ENCODE measurements around the gene SIDT2. TPM values are rescaled to one million over a fixed set of nuclear protein-coding genes. Genes with fewer than 3 reads are reported as not detected.
"Not testable (repeated sequence)": the region's sequence is repeated elsewhere in the genome, so short reads cannot be mapped to it uniquely, and the experiment has no call there.

SIDT2 gene
- total RNA-seq = 33.5 and 37.6 TPM in 2 replicates
- long read RNA-seq, partial matches to known transcripts = 4 of 9 reads
- long read RNA-seq, other reads (novel, unspliced or antisense) = 5 of 9 reads

DNA sequence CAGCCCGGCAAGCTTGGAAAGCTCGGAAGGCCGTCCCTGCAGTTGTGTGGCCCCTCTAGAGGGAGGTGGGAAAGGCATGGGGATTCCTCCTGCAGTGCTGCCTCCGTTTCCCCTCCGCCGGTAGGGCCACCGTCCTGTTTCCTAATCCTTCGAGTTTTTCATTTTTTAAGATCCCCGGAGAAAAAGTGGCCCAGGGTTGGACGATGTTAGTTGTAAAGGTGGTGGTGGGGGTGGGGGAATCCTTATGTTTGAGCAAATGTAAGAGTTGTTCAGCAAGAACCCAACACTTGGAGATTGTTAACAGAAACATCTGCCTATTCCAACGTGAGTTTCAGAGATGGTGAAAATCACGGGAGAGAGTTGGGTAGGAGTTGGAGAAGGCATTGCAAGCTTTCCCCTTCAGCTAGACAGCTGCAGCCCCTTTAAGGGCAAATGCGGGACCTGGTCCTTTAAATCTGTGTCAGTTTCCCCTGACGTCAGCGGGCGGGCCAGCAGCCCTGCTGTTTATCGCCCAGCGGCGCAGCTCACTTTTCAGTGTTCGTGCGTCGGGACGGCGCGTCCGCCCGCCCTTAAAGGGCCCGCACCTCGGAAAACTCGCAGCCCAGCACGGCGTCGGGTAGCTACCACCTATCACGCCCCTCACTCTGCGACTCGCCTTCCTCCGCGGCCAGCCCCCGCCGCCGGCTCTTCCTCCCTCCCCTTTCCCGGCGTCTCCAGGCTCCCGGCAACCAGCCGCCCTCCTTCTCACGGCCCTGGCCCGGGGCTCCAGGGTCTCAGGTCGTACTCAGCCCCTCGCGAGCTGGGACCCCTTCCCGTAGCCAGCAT lies at the start of gene SIDT2:
TSS of gene SIDT2 (plus strand) at position 534 of the 825 bp plus-strand sequence. CDS start 521 bp downstream, outside the sequence.
- H3K9me3 Mint-ChIP-seq = no peaks in the 10 kb centered on the region
- peaks cover 56% of the 10 kb centered on the region for H3K4me1 Mint-ChIP-seq
- H3K4me3 Mint-ChIP-seq = peak within 1 kb of the TSS; percentile 96
- TF ChIP-seq, protein P1, sequence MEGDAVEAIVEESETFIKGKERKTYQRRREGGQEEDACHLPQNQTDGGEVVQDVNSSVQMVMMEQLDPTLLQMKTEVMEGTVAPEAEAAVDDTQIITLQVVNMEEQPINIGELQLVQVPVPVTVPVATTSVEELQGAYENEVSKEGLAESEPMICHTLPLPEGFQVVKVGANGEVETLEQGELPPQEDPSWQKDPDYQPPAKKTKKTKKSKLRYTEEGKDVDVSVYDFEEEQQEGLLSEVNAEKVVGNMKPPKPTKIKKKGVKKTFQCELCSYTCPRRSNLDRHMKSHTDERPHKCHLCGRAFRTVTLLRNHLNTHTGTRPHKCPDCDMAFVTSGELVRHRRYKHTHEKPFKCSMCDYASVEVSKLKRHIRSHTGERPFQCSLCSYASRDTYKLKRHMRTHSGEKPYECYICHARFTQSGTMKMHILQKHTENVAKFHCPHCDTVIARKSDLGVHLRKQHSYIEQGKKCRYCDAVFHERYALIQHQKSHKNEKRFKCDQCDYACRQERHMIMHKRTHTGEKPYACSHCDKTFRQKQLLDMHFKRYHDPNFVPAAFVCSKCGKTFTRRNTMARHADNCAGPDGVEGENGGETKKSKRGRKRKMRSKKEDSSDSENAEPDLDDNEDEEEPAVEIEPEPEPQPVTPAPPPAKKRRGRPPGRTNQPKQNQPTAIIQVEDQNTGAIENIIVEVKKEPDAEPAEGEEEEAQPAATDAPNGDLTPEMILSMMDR (conservative IDR thresholded peaks at IDR 0.05) = no peak
- H3K27ac Mint-ChIP-seq (ENCODE audit: unreplicated experiment) = peak within 1 kb of the TSS; percentile 95
- DNase-seq (ENCODE audit: low read depth, low spot score) = peak; percentile 88
- H3K27me3 Mint-ChIP-seq (ENCODE audit: low read depth) = no peaks in the 10 kb centered on the region
- peaks cover 2% of the 10 kb centered on the region for H3K36me3 Mint-ChIP-seq (ENCODE audit: low read depth)

DNA sequence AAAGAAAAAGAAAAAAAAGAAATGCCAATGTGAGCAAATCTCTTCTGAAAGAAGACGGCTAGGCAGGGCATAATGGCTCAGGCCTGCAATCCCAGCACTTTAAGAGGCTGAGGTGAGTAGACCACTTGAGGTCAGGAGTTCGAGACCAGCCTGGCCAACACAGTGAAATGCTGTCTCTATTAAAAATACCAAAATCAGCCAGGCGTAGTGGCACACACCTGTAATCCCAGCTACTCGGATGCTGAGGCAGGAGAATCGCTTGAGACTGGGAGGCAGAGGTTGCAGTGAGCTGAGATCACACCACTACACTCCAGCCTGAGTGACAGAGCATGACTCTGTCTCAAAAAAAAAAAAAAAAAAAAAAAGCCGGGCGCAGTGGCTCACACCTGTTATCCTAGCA lies 48.1 kb upstream of the SIDT2 start:
- H3K4me1 Mint-ChIP-seq; H3K27ac Mint-ChIP-seq (ENCODE audit: unreplicated experiment); H3K4me3 Mint-ChIP-seq; DNase-seq (ENCODE audit: low read depth, low spot score); H3K36me3 Mint-ChIP-seq (ENCODE audit: low read depth); H3K9me3 Mint-ChIP-seq: not testable (repeated sequence)
- peaks cover 24% of the 10 kb centered on the region for H3K27me3 Mint-ChIP-seq (ENCODE audit: low read depth)

DNA sequence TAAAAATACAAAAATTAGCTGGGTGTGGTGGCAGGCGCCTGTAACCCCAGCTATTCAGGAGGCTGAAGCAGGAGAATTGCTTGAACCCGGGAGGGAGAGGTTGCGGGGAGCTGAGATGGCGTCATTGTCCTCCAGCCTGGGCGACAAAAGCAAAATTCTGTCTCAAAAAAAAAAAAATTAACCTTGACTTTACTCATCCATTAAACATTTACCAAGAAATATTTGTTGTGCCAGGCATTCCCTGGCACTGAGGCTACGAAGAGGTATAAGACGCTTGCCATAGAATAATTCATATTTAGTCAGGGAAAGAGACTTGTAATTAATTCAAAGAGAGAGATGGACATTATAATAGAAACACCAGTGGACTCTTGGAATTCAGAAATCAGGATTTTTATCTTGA lies 47.7 kb upstream of the SIDT2 start:
- H3K27me3 Mint-ChIP-seq (ENCODE audit: low read depth) = peaks cover 19% of the 10 kb centered on the region
- no peak for DNase-seq (ENCODE audit: low read depth, low spot score)

DNA sequence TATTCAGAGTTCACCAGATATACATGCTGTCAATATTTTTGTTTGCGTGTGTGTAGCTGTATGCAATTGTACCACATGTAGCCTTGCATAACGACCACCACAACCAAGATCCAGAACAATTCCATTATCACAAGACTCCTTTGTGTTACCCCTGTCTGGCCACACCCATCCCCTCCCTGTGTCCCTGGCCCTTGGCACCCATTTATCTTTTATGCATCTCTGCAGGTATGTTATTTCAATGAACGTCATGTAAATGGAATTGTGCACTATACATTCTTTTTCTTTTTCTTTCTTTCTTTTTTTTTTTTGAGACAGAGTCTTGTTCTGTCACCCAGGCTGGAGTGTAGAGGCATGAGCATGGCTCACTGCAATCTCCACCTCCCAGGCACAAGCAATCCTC lies 44.1 kb upstream of the SIDT2 start:
- Mint-ChIP-seq H3K4me1 (no peaks in the 10 kb centered on the region), H3K9me3 (no peaks in the 10 kb centered on the region), H3K27me3 (ENCODE audit: low read depth) (no peaks in the 10 kb centered on the region), H3K4me3 (no peak overlapping the region), H3K36me3 (ENCODE audit: low read depth) (no peaks in the 10 kb centered on the region), H3K27ac (ENCODE audit: unreplicated experiment) (no peak overlapping the region)
- TF ChIP-seq, protein P1 (conservative IDR thresholded peaks at IDR 0.05) = no peak
- no peak for DNase-seq (ENCODE audit: low read depth, low spot score)

More for the DNA sequence above, 47.7 kb upstream of the SIDT2 start:
- TF ChIP-seq, protein P1 (conservative IDR thresholded peaks at IDR 0.05) = no peak
- H3K4me1 Mint-ChIP-seq = no peaks in the 10 kb centered on the region
- H3K4me3 Mint-ChIP-seq = no peak overlapping the region
- no peak overlapping the region for H3K27ac Mint-ChIP-seq (ENCODE audit: unreplicated experiment)
- H3K9me3 Mint-ChIP-seq = no peaks in the 10 kb centered on the region
- no peaks in the 10 kb centered on the region for H3K36me3 Mint-ChIP-seq (ENCODE audit: low read depth)

DNA sequence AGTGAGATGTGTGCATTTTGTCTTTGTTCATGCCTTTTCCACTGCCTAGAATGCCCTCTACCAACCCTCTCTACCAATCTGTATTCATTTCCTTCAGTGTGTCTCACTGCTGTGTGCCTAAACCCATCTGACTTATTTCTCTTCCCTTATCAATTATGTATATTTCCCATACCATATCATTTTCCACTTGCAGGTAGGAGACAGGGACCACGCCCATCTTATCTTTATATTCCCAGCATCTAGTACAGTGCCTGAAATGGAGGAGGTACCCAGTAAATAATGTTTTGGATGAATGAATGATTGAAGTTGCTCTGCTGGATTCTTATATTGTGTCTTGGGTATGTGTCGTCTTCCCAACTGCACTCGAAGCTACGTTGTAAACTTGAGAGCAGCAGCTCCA lies 43.6 kb upstream of the SIDT2 start:
- not testable (repeated sequence) for DNase-seq (ENCODE audit: low read depth, low spot score); H3K36me3 Mint-ChIP-seq (ENCODE audit: low read depth); H3K9me3 Mint-ChIP-seq; H3K27ac Mint-ChIP-seq (ENCODE audit: unreplicated experiment); H3K4me3 Mint-ChIP-seq; H3K27me3 Mint-ChIP-seq (ENCODE audit: low read depth); H3K4me1 Mint-ChIP-seq

DNA sequence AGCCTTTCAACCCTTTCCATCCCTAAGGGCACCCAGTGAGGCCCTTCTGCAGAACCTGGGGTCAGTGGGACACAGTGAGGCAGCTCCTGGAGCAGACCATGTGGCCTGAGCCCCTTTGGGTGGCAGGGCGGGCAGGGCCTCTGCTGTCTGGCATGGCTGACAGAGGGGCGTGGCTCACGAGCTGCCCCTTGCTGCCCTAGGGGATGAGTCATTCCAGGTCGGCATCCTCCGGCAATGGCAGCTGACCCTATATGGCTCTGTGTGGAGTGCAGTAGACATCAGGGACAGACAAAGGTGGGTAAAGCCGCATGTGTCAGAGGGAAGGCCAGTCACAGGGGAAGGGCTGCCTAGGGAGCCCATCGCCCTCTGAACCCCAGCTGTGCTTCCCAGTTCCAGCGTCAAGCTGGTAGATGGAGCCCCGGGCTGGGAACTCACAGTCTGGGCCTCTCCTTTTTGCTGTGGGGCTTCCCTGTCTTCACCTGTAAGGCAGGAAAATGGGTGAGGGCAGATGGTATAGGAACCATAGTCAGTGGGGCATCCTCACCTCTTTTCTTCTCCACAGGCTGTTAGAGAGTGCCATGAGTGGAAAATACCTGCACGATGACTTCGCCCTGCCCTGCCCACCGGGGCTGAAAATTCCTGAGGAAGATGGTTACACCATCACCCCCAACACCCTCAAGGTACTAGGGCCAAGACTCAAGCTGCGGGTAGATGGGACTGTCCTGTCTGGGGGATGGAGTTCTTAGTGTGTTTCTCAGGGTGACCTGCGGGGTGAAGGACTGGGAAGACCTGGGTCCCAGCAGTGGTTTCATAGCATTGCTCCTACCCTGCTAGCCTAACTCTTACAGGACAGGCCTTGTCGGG lies 41.1 kb upstream of the SIDT2 start:
- not testable (repeated sequence) for H3K4me1 Mint-ChIP-seq; H3K36me3 Mint-ChIP-seq (ENCODE audit: low read depth); H3K4me3 Mint-ChIP-seq; DNase-seq (ENCODE audit: low read depth, low spot score); H3K27ac Mint-ChIP-seq (ENCODE audit: unreplicated experiment); H3K9me3 Mint-ChIP-seq
- H3K27me3 Mint-ChIP-seq (ENCODE audit: low read depth) = peaks cover 12% of the 10 kb centered on the region
